Smooth muscle cell (in vitro differentiated cells): ENCODE results near the gene SPATA2. TPM values are rescaled to one million over a fixed set of nuclear protein-coding genes. Genes with fewer than 3 reads are reported as not detected.
A peak's percentile ranks its signal among the peaks of the same experiment; 100 is the strongest.

Experiments
- DNase-seq: peaks from one replicate; lab custom pipeline; 2025; ENCODE audit not compliant: unreplicated experiment; lab: John Stamatoyannopoulos, UW
- H2AFZ ChIP-seq: fragments of 200-600 bp; sonication (generic); 2 replicates; pipeline ENCODE4 v1.6.0; 2016; ENCODE audit warnings: antibody characterized with exemption, low read depth, mild to moderate bottlenecking
- H3F3A ChIP-seq: fragments of 200-600 bp; sonication (generic); 2 replicates; pipeline ENCODE4 v1.6.0; 2017; ENCODE audit warnings: antibody characterized with exemption, low read depth
- H3K27ac ChIP-seq: fragments of 200-600 bp; sonication (generic); 2 replicates; pipeline ENCODE4 v1.5.1; 2016; ENCODE audit warnings: low read depth, mild to moderate bottlenecking
- H3K27me3 ChIP-seq: fragments of 200-600 bp; sonication (generic); 2 replicates; pipeline ENCODE4 v1.6.1; 2016; ENCODE audit warnings: low read depth, mild to moderate bottlenecking
- H3K36me3 ChIP-seq: fragments of 200-600 bp; sonication (generic); 2 replicates; pipeline ENCODE4 v1.5.1; 2016; ENCODE audit warnings: low read depth
- H3K4me1 ChIP-seq: fragments of 200-600 bp; sonication (generic); 2 replicates; pipeline ENCODE4 v1.5.1; 2016; ENCODE audit warnings: low read depth
- H3K4me2 ChIP-seq: fragments of 200-600 bp; sonication (generic); 2 replicates; pipeline ENCODE4 v1.6.0; 2016; ENCODE audit warnings: mild to moderate bottlenecking
- H3K4me3 ChIP-seq: fragments of 200-600 bp; sonication (generic); 2 replicates; pipeline ENCODE4 v1.5.1; 2016; ENCODE audit warnings: mild to moderate bottlenecking
- H3K79me2 ChIP-seq: fragments of 200-600 bp; sonication (generic); 2 replicates; pipeline ENCODE4 v1.6.0; 2016; ENCODE audit warnings: low read depth, mild to moderate bottlenecking
- H3K9ac ChIP-seq: fragments of 200-600 bp; sonication (generic); 2 replicates; pipeline ENCODE4 v1.6.0; 2016; ENCODE audit warnings: low read depth
- H3K9me3 ChIP-seq: fragments of 200-600 bp; sonication (generic); replicated peaks from 2 replicates; pipeline ENCODE4 v1.5.1; 2016; ENCODE audit warnings: low read depth
- H4K20me1 ChIP-seq: fragments of 200-600 bp; sonication (generic); 2 replicates; pipeline ENCODE4 v1.6.0; 2016; ENCODE audit warnings: low read depth
- CTCF ChIP-seq: fragments of 200-600 bp; sonication (generic); IDR thresholded peaks from 2 replicates; pipeline ENCODE4 v1.5.1; 2017; ENCODE audit warnings: borderline replicate concordance, mild to moderate bottlenecking, antibody characterized with exemption; ENCODE audit not compliant: insufficient read depth, poor library complexity, severe bottlenecking
- WGBS: methylation state at CpG from one replicate; pipeline ENCODE4 v1.1.7; 2016; ENCODE audit warnings: low lambda C conversion rate; 5-methylcytosine and 5-hydroxymethylcytosine counted together
- polyA plus RNA-seq: library from polyadenylated mRNA; unstranded; fragments of >200 nt; fragmentation: Nextera tagmentation; extraction: Ambion mirVana; gene quantifications from 2 replicates; pipeline ENCODE4 v1.2.1, GENCODE V29; 2016
- total RNA-seq: library from RNA; depleted of rRNA; stranded (reverse); fragments of >200 nt; gene quantifications from 2 replicates; pipeline ENCODE4 v1.2.3, GENCODE V29; 2014

Gene SPATA2
- total and polyA plus RNA-seq, 2 experiments from 2014 or later = 3.9 to 9.9 TPM

GRCh38 chr20:49914310-49915117 lies 815 bp downstream of the SPATA2 start:
- H2AFZ ChIP-seq = no peak overlapping the region
- H3K27me3 ChIP-seq = no peaks in the 10 kb centered on the region
- no peaks in the 10 kb centered on the region for H3K36me3 ChIP-seq
- H3K4me2 ChIP-seq = peak overlapping the region; percentile 95
- 13% methylated on average over 19 of the region's 19 CpGs for WGBS
- H3K9ac ChIP-seq = peak overlapping the region; percentile 100
- peaks cover 21% of the 10 kb centered on the region for H3K4me1 ChIP-seq
- H3K4me3 ChIP-seq = peak overlapping the region; percentile 94
- H3K9me3 ChIP-seq = no peaks in the 10 kb centered on the region
- H3K27ac ChIP-seq = peak overlapping the region; percentile 100
- H4K20me1 ChIP-seq = peaks cover 53% of the 10 kb centered on the region
- TF ChIP-seq CTCF = no peak
- DNase-seq = no peak
- peaks cover 58% of the 10 kb centered on the region for H3K79me2 ChIP-seq
- peaks cover 5% of the 10 kb centered on the region for H3F3A ChIP-seq

DNA sequence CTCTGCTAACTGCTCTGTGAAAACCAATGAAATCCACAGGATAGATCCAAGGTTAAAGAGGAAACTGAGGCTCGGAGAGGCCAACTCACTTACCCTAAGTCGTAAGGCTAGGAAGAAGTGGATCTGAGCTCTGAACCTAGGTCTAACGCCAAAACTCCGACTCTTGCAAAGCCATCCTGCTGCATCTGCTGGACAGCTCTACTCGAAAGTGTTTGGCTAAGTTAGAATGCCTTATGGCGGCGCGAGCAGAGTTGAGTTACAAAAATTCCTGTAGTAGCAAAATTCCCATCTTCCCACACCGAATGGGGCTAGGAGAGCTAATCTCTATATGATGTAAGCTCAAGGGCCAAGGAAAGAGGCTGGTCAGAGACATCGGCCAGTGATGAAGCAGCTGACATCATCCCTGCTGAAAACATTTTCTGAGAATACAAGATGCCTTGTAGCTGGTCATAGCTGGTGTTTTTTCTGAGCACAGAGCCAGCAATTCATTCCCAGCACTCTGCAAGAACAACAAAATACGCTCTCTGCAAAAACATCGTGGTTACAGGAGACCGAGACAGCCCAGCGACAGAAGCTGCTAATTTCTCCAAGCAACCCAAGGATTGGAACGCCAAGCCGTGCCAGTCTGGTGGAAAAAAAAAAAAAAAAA lies 1.8 kb downstream of the SPATA2 start:
- Histone ChIP-seq H3K79me2 (peaks cover 64% of the 10 kb centered on the region), H3K4me1 (peaks cover 21% of the 10 kb centered on the region), H3F3A (peaks cover 5% of the 10 kb centered on the region), H3K4me2 (peak overlapping the region; percentile 95), H3K27ac (peak overlapping the region; percentile 100), H3K36me3 (no peaks in the 10 kb centered on the region), H3K4me3 (peak overlapping the region; percentile 94), H2AFZ (no peak overlapping the region), H3K9me3 (no peaks in the 10 kb centered on the region), H3K27me3 (no peaks in the 10 kb centered on the region), H3K9ac (no peak overlapping the region), H4K20me1 (peaks cover 63% of the 10 kb centered on the region)
- 77% methylated on average over 16 of the region's 16 CpGs for WGBS
- DNase-seq = no peak
- no peak for TF ChIP-seq CTCF

GRCh38 chr20:49910340-49910706 lies 5.0 kb downstream of the SPATA2 start:
- H3K4me3 ChIP-seq = no peak overlapping the region
- H3K4me2 ChIP-seq = no peak overlapping the region
- no peaks in the 10 kb centered on the region for H3K36me3 ChIP-seq
- no peak overlapping the region for H3K27ac ChIP-seq
- H3K4me1 ChIP-seq = peaks cover 13% of the 10 kb centered on the region
- H3K9me3 ChIP-seq = no peaks in the 10 kb centered on the region
- no peak for DNase-seq
- peaks cover 65% of the 10 kb centered on the region for H3K79me2 ChIP-seq
- H2AFZ ChIP-seq = no peak overlapping the region
- WGBS = 99% methylated on average over 4 of the region's 4 CpGs
- H3K9ac ChIP-seq = no peak overlapping the region
- no peaks in the 10 kb centered on the region for H3F3A ChIP-seq
- no peak for TF ChIP-seq CTCF
- H4K20me1 ChIP-seq = peaks cover 78% of the 10 kb centered on the region
- H3K27me3 ChIP-seq = no peaks in the 10 kb centered on the region
